IMR-90 (cell line): ENCODE measurements around the gene ST6GALNAC5. TPM values are rescaled to one million over a fixed set of nuclear protein-coding genes. Genes with fewer than 3 reads are reported as not detected.

Experiments used
- ATAC-seq: fragments of 200-7000 bp; cut with Tn5 transposase; 2 replicates; pipeline ENCODE4 v1.9.1; 2020; ENCODE audit warnings: low read depth, mild to moderate bottlenecking, moderate library complexity
- BruUV-seq: library from RNA; stranded (reverse); fragments of 400-500 nt; replicated peaks from 2 replicates; lab custom pipeline; 2021; lab: Mats Ljungman, UMichigan
- CTCF ChIA-PET: fragments of 300-600 bp; formaldehyde crosslinking; extraction: SDS; loops from one replicate; lab custom pipeline; 2021; ENCODE audit warnings: antibody characterized with exemption; lab: Yijun Ruan, JAX
- POLR2A ChIA-PET: fragments of 300-600 bp; sonication (Branson Sonifier 250); formaldehyde crosslinking; loops from one replicate; lab custom pipeline; 2022; ENCODE audit warnings: antibody characterized with exemption; ENCODE audit not compliant: unreplicated experiment; lab: Charles Lee
- DNase-seq: peaks from one replicate; pipeline ENCODE4 v3.0.0; 2013
- H2AFZ ChIP-seq: replicated peaks from 2 replicates; pipeline ENCODE3; 2013; ENCODE audit warnings: low read length, mild to moderate bottlenecking; ENCODE audit not compliant: poor library complexity
- H2AK5ac ChIP-seq: 2 replicates; pipeline ENCODE4 v1.6.1; 2013; ENCODE audit warnings: low read depth, low read length, inconsistent platforms
- H2AK9ac ChIP-seq: replicated peaks from 2 replicates; pipeline ENCODE3; 2013; ENCODE audit warnings: mild to moderate bottlenecking, low read depth, low read length, moderate library complexity; ENCODE audit not compliant: poor library complexity
- H2BK120ac ChIP-seq: 2 replicates; pipeline ENCODE4 v1.6.1; 2013; ENCODE audit warnings: low read depth, low read length, inconsistent platforms
- H2BK15ac ChIP-seq: 3 replicates; pipeline ENCODE4 v1.6.1; 2013; ENCODE audit warnings: low read depth, low read length, inconsistent platforms
- H2BK20ac ChIP-seq: 2 replicates; pipeline ENCODE4 v1.6.1; 2013; ENCODE audit warnings: low read depth, mild to moderate bottlenecking, inconsistent platforms, low read length, moderate library complexity
- H2BK5ac ChIP-seq: 2 replicates; pipeline ENCODE4 v1.6.1; 2013; ENCODE audit warnings: mild to moderate bottlenecking, low read depth, low read length, inconsistent platforms; ENCODE audit not compliant: poor library complexity, severe bottlenecking
- H3K14ac ChIP-seq: replicated peaks from 2 replicates; pipeline ENCODE4 v1.6.1; 2013; ENCODE audit warnings: low read depth, low read length, inconsistent platforms
- H3K18ac ChIP-seq: 2 replicates; pipeline ENCODE4 v1.6.1; 2013; ENCODE audit warnings: low read depth, low read length, control low read depth
- H3K23ac ChIP-seq: 2 replicates; pipeline ENCODE4 v1.6.1; 2013; ENCODE audit warnings: low read depth, low read length, inconsistent platforms
- H3K27ac ChIP-seq: 2 replicates; pipeline ENCODE4 v1.5.1; 2013; ENCODE audit warnings: mild to moderate bottlenecking, control low read depth, low read length; ENCODE audit not compliant: insufficient read depth
- H3K27me3 ChIP-seq: 2 replicates; pipeline ENCODE4 v1.6.1; 2013; ENCODE audit warnings: low read length; ENCODE audit not compliant: control insufficient read depth, insufficient read depth
- H3K36me3 ChIP-seq: 2 replicates; pipeline ENCODE4 v1.6.1; 2013; ENCODE audit warnings: low read length, mixed read lengths; ENCODE audit not compliant: control insufficient read depth, insufficient read depth
- H3K4ac ChIP-seq: 2 replicates; pipeline ENCODE4 v1.6.1; 2013; ENCODE audit warnings: low read depth, low read length, inconsistent platforms
- H3K4me1 ChIP-seq: 2 replicates; pipeline ENCODE4 v1.6.1; 2013; ENCODE audit warnings: low read length, mixed read lengths; ENCODE audit not compliant: control insufficient read depth, insufficient read depth
- H3K4me2 ChIP-seq: 2 replicates; pipeline ENCODE4 v1.6.1; 2013; ENCODE audit warnings: low read depth, mild to moderate bottlenecking, control low read depth, low read length, moderate library complexity
- H3K4me3 ChIP-seq: 2 replicates; pipeline ENCODE4 v1.5.1; 2013; ENCODE audit warnings: low read depth, mild to moderate bottlenecking, control low read depth, low read length, moderate library complexity; ENCODE audit not compliant: insufficient read depth
- H3K56ac ChIP-seq: 2 replicates; pipeline ENCODE4 v1.6.1; 2013; ENCODE audit warnings: low read length, inconsistent platforms; ENCODE audit not compliant: insufficient read depth; ENCODE audit errors: extremely low read depth
- H3K79me1 ChIP-seq, 2 experiments: 2 replicates each; pipeline ENCODE4 v1.6.1; 2013; ENCODE audit warnings: low read length in 2 of 2, inconsistent platforms in 1 of 2, low read depth in 1 of 2
- H3K9ac ChIP-seq: 2 replicates; pipeline ENCODE4 v1.6.1; 2013; ENCODE audit warnings: low read depth, low read length, control low read depth
- H3K9me1 ChIP-seq: 2 replicates; pipeline ENCODE4 v1.6.1; 2013; ENCODE audit warnings: low read length, inconsistent platforms; ENCODE audit not compliant: insufficient read depth
- H3K9me3 ChIP-seq: 2 replicates; pipeline ENCODE4 v1.6.1; 2013; ENCODE audit warnings: low read length; ENCODE audit not compliant: control insufficient read depth, insufficient read depth
- H4K20me1 ChIP-seq: 2 replicates; pipeline ENCODE4 v1.6.1; 2013; ENCODE audit warnings: low read length, inconsistent platforms; ENCODE audit not compliant: insufficient read depth
- H4K5ac ChIP-seq: 2 replicates; pipeline ENCODE4 v1.6.1; 2013; ENCODE audit warnings: mild to moderate bottlenecking, low read depth, low read length, control low read depth
- H4K8ac ChIP-seq, 2 experiments: 2 replicates each; pipeline ENCODE4 v1.6.1; 2013; ENCODE audit warnings: low read depth in 2 of 2, low read length in 2 of 2, control low read depth in 1 of 2, inconsistent platforms in 1 of 2
- H4K91ac ChIP-seq: 2 replicates; pipeline ENCODE4 v1.6.1; 2013; ENCODE audit warnings: low read depth, low read length, inconsistent platforms; ENCODE audit not compliant: insufficient read depth
- BHLHE40 ChIP-seq: fragments of 150-350 bp; IDR thresholded peaks from 2 replicates; pipeline ENCODE4 v1.6.1; 2016; ENCODE audit warnings: mild to moderate bottlenecking, low read depth, low read length
- CEBPB ChIP-seq: IDR thresholded peaks from 2 replicates; pipeline ENCODE4 v1.6.1; 2012; ENCODE audit warnings: low read depth, low read length, improper control_type of control experiment
- ELK1 ChIP-seq: fragments of 150-350 bp; IDR thresholded peaks from 2 replicates; pipeline ENCODE4 v1.6.1; 2016; ENCODE audit warnings: low read depth, mild to moderate bottlenecking, low read length, moderate library complexity, borderline replicate concordance
- FOS ChIP-seq: fragments of 150-350 bp; IDR thresholded peaks from 2 replicates; pipeline ENCODE4 v1.6.1; 2016; ENCODE audit warnings: low read depth, low read length
- MAFK ChIP-seq: IDR thresholded peaks from 2 replicates; pipeline ENCODE4 v1.6.1; 2012; ENCODE audit warnings: low read depth, low read length, improper control_type of control experiment
- MAZ ChIP-seq: IDR thresholded peaks from 2 replicates; pipeline ENCODE4 v1.6.1; 2012; ENCODE audit warnings: low read depth, mild to moderate bottlenecking, low read length, improper control_type of control experiment, moderate library complexity, borderline replicate concordance
- NFE2L2 ChIP-seq: fragments of 150-350 bp; IDR thresholded peaks from 2 replicates; pipeline ENCODE4 v1.6.1; 2016; ENCODE audit warnings: low read depth, mild to moderate bottlenecking, low read length
- POLR2A ChIP-seq: IDR thresholded peaks from 2 replicates; pipeline ENCODE4 v1.6.1; 2012; ENCODE audit warnings: mild to moderate bottlenecking, low read depth, low read length
- RAD21 ChIP-seq: IDR thresholded peaks from 2 replicates; pipeline ENCODE4 v1.6.1; 2012; ENCODE audit warnings: low read length, improper control_type of control experiment
- USF2 ChIP-seq: fragments of 150-350 bp; IDR thresholded peaks from 2 replicates; pipeline ENCODE4 v1.6.1; 2017; ENCODE audit warnings: mild to moderate bottlenecking, antibody characterized with exemption, low read length, low read depth
- WGBS, 2 experiments: methylation state at CpG; one replicate each; pipeline versions ENCODE4 v1.1.5 to v1.1.7; 2013; ENCODE audit warnings: missing lambda C conversion rate in 2 of 2; ENCODE audit not compliant: insufficient read length in 1 of 2; ENCODE audit errors: extremely low coverage in 2 of 2; 5-methylcytosine and 5-hydroxymethylcytosine counted together
- dilution Hi-C: fragments of 300-500 bp; cut with HindIII; formaldehyde crosslinking; loops from one replicate; pipeline ENCODE4 v1.14.3; 2018; ENCODE audit warnings: low sequenced_read_pairs; ENCODE audit not compliant: unreplicated experiment
- in situ Hi-C: fragments of 300-500 bp; cut with MboI; formaldehyde crosslinking; loops from 3 replicates; pipeline ENCODE4 v1.14.3; 2019; ENCODE audit warnings: low sequenced_read_pairs, inconsistent platforms, mixed read lengths
- intact Hi-C: fragments of 100-400 bp; cut with micrococcal nuclease; formaldehyde crosslinking; loops from 2 replicates; pipeline ENCODE4 v1.10.0; 2022
- polyA plus RNA-seq, 3 experiments: library from polyadenylated mRNA; depleted of rRNA; stranded (reverse); fragments of >200 nt; gene quantifications; 2 replicates each; pipeline ENCODE4 v1.2.3, GENCODE V29; 2012; ENCODE audit warnings: low replicate concordance in 1 of 3
- total RNA-seq: library from RNA; depleted of rRNA; stranded (reverse); fragments of >200 nt; gene quantifications from 2 replicates; pipeline ENCODE4 v1.2.3, GENCODE V29; 2012

ST6GALNAC5 gene
- total and polyA plus RNA-seq, 2 of the 4 experiments (the other 2 are of a cell fraction), result 3.4 to 4.0 TPM

DNA sequence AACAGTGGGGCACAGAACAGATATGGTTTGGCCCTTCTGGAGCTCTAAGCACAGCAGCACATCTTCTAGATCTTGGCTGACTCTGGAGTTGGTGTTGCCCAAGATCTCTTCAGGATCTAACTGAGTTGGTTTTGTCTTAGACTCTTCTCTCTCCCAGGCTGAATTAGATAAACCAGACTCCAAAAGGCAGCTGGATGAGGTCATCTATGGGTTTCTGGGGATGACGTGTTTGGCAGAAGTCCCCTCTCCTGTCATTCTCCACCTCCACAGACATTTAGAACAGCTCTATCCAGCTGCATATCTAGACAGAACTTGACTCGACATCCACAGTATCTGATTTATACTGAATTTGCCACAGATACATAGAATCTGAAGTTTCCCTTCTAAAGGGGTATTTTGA, 75.3 kb downstream of the ST6GALNAC5 start:
- BruUV-seq, result no TSS peak
- H2BK5ac ChIP-seq, result no peak overlapping the region
- H3K56ac ChIP-seq, result no peak overlapping the region
- no peaks in the 10 kb centered on the region for H3K9me1 ChIP-seq
- H3K4ac ChIP-seq, result no peak overlapping the region
- no peak overlapping the region for H3K4me2 ChIP-seq
- H3K36me3 ChIP-seq, result no peaks in the 10 kb centered on the region
- intact Hi-C loops, result no loop called here
- dilution Hi-C loops, result no loop called here
- H3K9me3 ChIP-seq, result no peaks in the 10 kb centered on the region
- DNase-seq (peak; percentile 76), ATAC-seq (peak; percentile 69; the same call in 1 of the 2 replicates)
- no peak overlapping the region for H3K4me3 ChIP-seq
- no peak overlapping the region for H2AFZ ChIP-seq
- no peak overlapping the region for H2AK5ac ChIP-seq
- peaks cover 1% of the 10 kb centered on the region; the same call in 1 of the 2 replicates for H3K27me3 ChIP-seq
- H2AK9ac ChIP-seq, result no peak overlapping the region
- H2BK15ac ChIP-seq, result no peak overlapping the region
- H4K5ac ChIP-seq, result no peak overlapping the region
- no peak overlapping the region for H3K9ac ChIP-seq
- H2BK20ac ChIP-seq, result no peak overlapping the region
- peaks cover 2% of the 10 kb centered on the region; the same call in 1 of the 2 replicates for H3K4me1 ChIP-seq
- H4K8ac ChIP-seq, result no peak overlapping the region
- no peak overlapping the region for H3K27ac ChIP-seq
- in situ Hi-C loops, result no loop called here
- H3K79me1 ChIP-seq, result no peaks in the 10 kb centered on the region
- CTCF ChIA-PET, result no interaction called here
- H3K23ac ChIP-seq, result no peak overlapping the region
- no peak overlapping the region for H3K18ac ChIP-seq
- no peak overlapping the region for H2BK120ac ChIP-seq
- WGBS, 2 experiments, result no CpG with 5 or more reads among the region's 2 CpGs
- H3K14ac ChIP-seq, result no peak overlapping the region
- no peaks in the 10 kb centered on the region for H4K20me1 ChIP-seq
- POLR2A ChIA-PET, result interaction anchor here (0.6 kb wide), 1 partner anchor 32 kb away, joined by 4 read pairs; no protein-coding TSS in a partner anchor
- TF ChIP-seq BHLHE40 (no peak), ELK1 (no peak), NFE2L2 (no peak), MAZ (no peak), RAD21 (no peak), CEBPB (no peak), FOS (no peak), USF2 (no peak), MAFK (no peak), POLR2A (no peak)
- H4K91ac ChIP-seq, result no peak overlapping the region
